GM20431 (cell line): ENCODE measurements around the gene FAAH.

Source experiments
- in situ Hi-C: fragments of 300-500 bp; cut with MseI, MboI; formaldehyde crosslinking; loops from one replicate; pipeline ENCODE4 v1.15.0; 2020; ENCODE audit warnings: low sequenced_read_pairs; ENCODE audit not compliant: unreplicated experiment

Gene FAAH

GRCh38 chr1:46418976-46419375, 24.9 kb downstream of the FAAH start:
- in situ Hi-C loops = no loop called here

- in situ Hi-C loops = no loop called here
Observed at GRCh38 chr1:46420533-46420915, 26.4 kb downstream of the FAAH start.

GRCh38 chr1:46421739-46422138, 27.6 kb downstream of the FAAH start:
- in situ Hi-C loops = no loop called here

- in situ Hi-C loops = no loop called here
Observed at GRCh38 chr1:46422261-46422871, 28.2 kb downstream of the FAAH start.

- in situ Hi-C loops = no loop called here
Observed at GRCh38 chr1:46423574-46424240, 29.6 kb downstream of the FAAH start.

- in situ Hi-C loops = no loop called here
Observed at GRCh38 chr1:46424730-46425129, 30.6 kb downstream of the FAAH start.

- in situ Hi-C loops = no loop called here
Observed at GRCh38 chr1:46425726-46426125, 31.6 kb downstream of the FAAH start.

GRCh38 chr1:46427541-46427940, 33.4 kb downstream of the FAAH start:
- in situ Hi-C loops = no loop called here

- in situ Hi-C loops = no loop called here
Observed at GRCh38 chr1:46429436-46429835, 35.3 kb downstream of the FAAH start.

GRCh38 chr1:46431695-46432094, 37.6 kb downstream of the FAAH start:
- in situ Hi-C loops = no loop called here

GRCh38 chr1:46432781-46433327, 38.7 kb downstream of the FAAH start:
- in situ Hi-C loops = no loop called here

- in situ Hi-C loops = no loop called here
Observed at GRCh38 chr1:46434358-46434757, 40.2 kb downstream of the FAAH start.

GRCh38 chr1:46436844-46437243, 42.7 kb downstream of the FAAH start:
- in situ Hi-C loops = no loop called here

- in situ Hi-C loops = no loop called here
Observed at GRCh38 chr1:46437723-46438122, 43.6 kb downstream of the FAAH start.

GRCh38 chr1:46438346-46438745, 44.2 kb downstream of the FAAH start:
- in situ Hi-C loops = no loop called here

GRCh38 chr1:46440478-46440877, 46.4 kb downstream of the FAAH start:
- in situ Hi-C loops = no loop called here

- in situ Hi-C loops = no loop called here
Observed at GRCh38 chr1:46442317-46443161, 48.4 kb downstream of the FAAH start.

GRCh38 chr1:46444466-46444865, 50.3 kb downstream of the FAAH start:
- in situ Hi-C loops = no loop called here

GRCh38 chr1:46445773-46446256, 51.7 kb downstream of the FAAH start:
- in situ Hi-C loops = no loop called here

GRCh38 chr1:46446646-46447498, 52.8 kb downstream of the FAAH start:
- in situ Hi-C loops = no loop called here
